ENCODE measurements around the gene MAP3K7. TPM values are rescaled to one million over a fixed set of nuclear protein-coding genes. Genes with fewer than 3 reads are reported as not detected.

The MAP3K7 gene
- total and polyA plus RNA-seq, 2 experiments from 2014 or later = 33.2 to 47.1 TPM

- TF ChIP-seq ETS1 (IDR thresholded peaks at IDR 0.05) (no peak), ZNF462 (CRISPR knock-in tag; IDR thresholded peaks at IDR 0.05) (no peak), POLR2AphosphoS5 (IDR thresholded peaks at IDR 0.05; ENCODE audit: low read depth) (no peak)
Measured at GRCh38 chr6:90483116-90483839, 103.6 kb downstream of the MAP3K7 start (continued).

GRCh38 chr6:90480666-90481065 is 106.2 kb downstream of the MAP3K7 start:
- ATAC-seq = no peak
- peaks cover 45% of the 10 kb centered on the region for H3K4me1 Mint-ChIP-seq
- TF ChIP-seq REST (IDR thresholded peaks at IDR 0.05; ENCODE audit: unreplicated experiment) = no peak
- no peak for TF ChIP-seq ZNF114 (CRISPR knock-in tag; IDR thresholded peaks at IDR 0.05)

More at GRCh38 chr6:90480666-90481065, 106.2 kb downstream of the MAP3K7 start:
- Histone ChIP-seq H3K79me2 (replicated peaks; ENCODE audit: insufficient read depth) (no peaks in the 10 kb centered on the region), H3K9me2 (ENCODE audit: insufficient read depth) (no peaks in the 10 kb centered on the region; the same call in 1 of the 2 replicates), H4K20me1 (replicated peaks; ENCODE audit: insufficient read depth) (no peaks in the 10 kb centered on the region), H3K27ac (ENCODE audit: low read depth) (no peak overlapping the region), H3K36me3 (ENCODE audit: insufficient read depth) (no peaks in the 10 kb centered on the region), H3K4me2 (no peak overlapping the region), H2AFZ (no peak overlapping the region), H3F3A (replicated peaks; ENCODE audit: low read depth) (0 out of 2 replicates have a peak, but pooled peaks cover 2% of the 10 kb centered on the region), H3K4me3 (no peak overlapping the region), H3K27me3 (ENCODE audit: insufficient read depth) (no peaks in the 10 kb centered on the region), H3K4me1 (ENCODE audit: insufficient read depth) (peaks cover 33% of the 10 kb centered on the region)
- H3K27me3 Mint-ChIP-seq (ENCODE audit: insufficient read depth, low read depth, poor library complexity) = peaks cover 4% of the 10 kb centered on the region
- peaks cover 5% of the 10 kb centered on the region; the same call in 2 of the 3 replicates for H3K36me3 Mint-ChIP-seq (ENCODE audit: low read depth)
- DNase-seq (ENCODE audit: low spot score) = no peak
- no peak overlapping the region for H3K4me3 Mint-ChIP-seq
- no peak overlapping the region for H3K27ac Mint-ChIP-seq
- peaks cover 6% of the 10 kb centered on the region for H3K9me3 Mint-ChIP-seq

All from GM23338 (cell line).